Liver (tissue), 9 donors: Measurements from ENCODE around the gene ERMAP. TPM values are rescaled to one million over a fixed set of nuclear protein-coding genes. Genes with fewer than 3 reads are reported as not detected.

ENCODE experiments used
- DNase-seq: peaks from one replicate; pipeline ENCODE4 v3.0.0-alpha.2; 2017; ENCODE audit warnings: low spot score
- H3K27ac ChIP-seq, 2 donors: one replicate each; pipeline ENCODE4 v1.7.0; 2013; ENCODE audit warnings: inconsistent platforms in 2 of 2, low read length in 2 of 2, control low read depth in 1 of 2, low read depth in 1 of 2, mild to moderate bottlenecking in 1 of 2
- H3K27me3 ChIP-seq, 4 donors: one replicate each; pipeline versions ENCODE4 v1.6.1 to v1.7.0; 2013; ENCODE audit warnings: low read length in 3 of 4, inconsistent platforms in 1 of 4, mild to moderate bottlenecking in 1 of 4, moderate library complexity in 1 of 4; ENCODE audit not compliant: control insufficient read depth in 4 of 4, insufficient read depth in 4 of 4
- H3K36me3 ChIP-seq, 4 donors: one replicate each; pipeline versions ENCODE4 v1.6.1 to v1.7.0; 2013; ENCODE audit warnings: low read length in 3 of 4, mild to moderate bottlenecking in 3 of 4, low read depth in 1 of 4, moderate library complexity in 1 of 4; ENCODE audit not compliant: control insufficient read depth in 4 of 4, insufficient read depth in 3 of 4
- H3K4me1 ChIP-seq, 4 donors: one replicate each; pipeline versions ENCODE4 v1.6.1 to v1.7.0; 2013; ENCODE audit warnings: low read length in 3 of 4, mild to moderate bottlenecking in 3 of 4, moderate library complexity in 1 of 4; ENCODE audit not compliant: control insufficient read depth in 4 of 4, insufficient read depth in 4 of 4
- H3K4me3 ChIP-seq, 3 donors: one replicate each; pipeline versions ENCODE4 v1.6.1 to v1.7.0; 2013; ENCODE audit warnings: low read length in 3 of 3, control low read depth in 1 of 3, low read depth in 1 of 3, mild to moderate bottlenecking in 1 of 3
- H3K9ac ChIP-seq, 2 donors: one replicate each; pipeline ENCODE4 v1.7.0; 2013; ENCODE audit warnings: low read length in 2 of 2, mild to moderate bottlenecking in 2 of 2, moderate library complexity in 2 of 2, control low read depth in 1 of 2, low read depth in 1 of 2
- H3K9me3 ChIP-seq, 4 donors: one replicate each; pipeline versions ENCODE4 v1.6.1 to v1.7.0; 2013; ENCODE audit warnings: low read length in 3 of 4; ENCODE audit not compliant: control insufficient read depth in 4 of 4
- EGR1 ChIP-seq, 2 donors: IDR thresholded peaks; 2 replicates each; pipeline ENCODE4 v1.6.1; 2016 to 2018; ENCODE audit warnings: antibody characterized with exemption in 2 of 2, low read depth in 2 of 2
- GABPA ChIP-seq, 2 donors: IDR thresholded peaks in 1 of 2; conservative IDR thresholded peaks in 1 of 2; 2 replicates each; pipeline ENCODE4 v1.6.1; 2016; ENCODE audit warnings: antibody characterized with exemption in 2 of 2, mild to moderate bottlenecking in 1 of 2, moderate library complexity in 1 of 2
- HNF4A ChIP-seq, 2 donors: conservative IDR thresholded peaks; 2 replicates each; pipeline ENCODE4 v1.6.1; 2016; ENCODE audit warnings: antibody characterized with exemption in 2 of 2, mild to moderate bottlenecking in 2 of 2
- HNF4G ChIP-seq: IDR thresholded peaks from 2 replicates; pipeline ENCODE4 v1.6.1; 2016; ENCODE audit warnings: antibody characterized with exemption
- RAD21 ChIP-seq, 2 donors: IDR thresholded peaks; 2 replicates each; pipeline ENCODE4 v1.6.1; 2016; ENCODE audit warnings: antibody characterized with exemption in 2 of 2, mild to moderate bottlenecking in 2 of 2
- RXRA ChIP-seq, 2 donors: IDR thresholded peaks; 2 replicates each; pipeline ENCODE4 v1.6.1; 2017 to 2018; ENCODE audit warnings: antibody characterized with exemption in 2 of 2, mild to moderate bottlenecking in 1 of 2
- SP1 ChIP-seq: IDR thresholded peaks from 2 replicates; pipeline ENCODE4 v1.6.1; 2018; ENCODE audit warnings: antibody characterized with exemption, mild to moderate bottlenecking
- YY1 ChIP-seq: IDR thresholded peaks from 2 replicates; pipeline ENCODE4 v1.6.1; 2016; ENCODE audit warnings: antibody characterized with exemption, mild to moderate bottlenecking
- WGBS: extraction: QIAGEN DNeasy Blood & Tissue Kit; methylation state at CpG from one replicate; pipeline ENCODE4 v1.1.7; 2013; 5-methylcytosine and 5-hydroxymethylcytosine counted together
- polyA plus RNA-seq, 2 donors: library from polyadenylated mRNA; stranded (reverse) in 1 of 2; unstranded in 1 of 2; fragments of 200-250 nt in 1 of 2; fragments of >200 nt in 1 of 2; fragmentation: Nextera tagmentation in 1 of 2; extraction: Ambion mirVana in 1 of 2; gene quantifications; one replicate each; pipeline versions ENCODE4 v1.2.1 to v1.2.3, GENCODE V29; 2013 to 2015
- total RNA-seq, 2 donors: library from RNA; depleted of rRNA; stranded (reverse); fragments of >200 nt; gene quantifications; one replicate each; pipeline ENCODE4 v1.2.3, GENCODE V29; 2014
- TF ChIP-seq, protein P1 (sequence below): fragments of 150-350 bp; IDR thresholded peaks from 2 replicates; pipeline ENCODE4 v1.5.1; 2017; ENCODE audit warnings: improper control_type of control experiment, low read depth, low read length; ENCODE audit not compliant: missing input control
- TF ChIP-seq, protein P2 (sequence below): IDR thresholded peaks from 2 replicates; pipeline ENCODE4 v1.6.1; 2016; ENCODE audit warnings: antibody characterized with exemption
- TF ChIP-seq, protein P3 (sequence below): IDR thresholded peaks from 2 replicates; pipeline ENCODE4 v1.6.1; 2016; ENCODE audit warnings: antibody characterized with exemption, mild to moderate bottlenecking
- donor health status: healthy.
- donor health status: healthy.
- donor health status: healthy.
- donor health status: healthy.
- donor health status: healthy.

Gene ERMAP
- total and polyA plus RNA-seq, 4 donors = 3.9 to 96.9 (median 9.0) TPM

DNA sequence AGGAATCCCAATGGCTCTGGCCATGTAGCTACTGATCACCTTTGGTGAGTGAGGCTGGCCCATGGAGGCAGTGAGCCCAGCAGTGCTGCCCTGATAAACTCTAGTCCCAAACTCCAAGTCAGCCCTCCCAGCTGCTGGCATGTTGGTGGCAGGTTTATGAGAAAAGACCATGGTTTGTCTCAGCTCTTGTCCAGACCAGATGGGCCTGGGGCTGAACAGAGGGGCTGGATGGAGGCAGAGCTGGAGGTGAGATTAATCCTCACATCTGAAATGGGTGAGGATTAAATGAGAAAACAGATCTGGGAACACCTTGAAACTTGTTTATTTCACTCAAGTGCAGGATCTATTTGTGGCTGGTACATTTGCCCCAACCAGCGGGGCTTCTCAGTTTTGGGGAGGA is 28.9 kb upstream of the ERMAP start:
- Histone ChIP-seq H3K36me3 (peaks cover 0 to 4% (median 1%) of the 10 kb centered on the region in 4 donors), H3K27ac (no peak overlapping the region), H3K9me3 (no peaks in the 10 kb centered on the region), H3K4me3 (no peak overlapping the region), H3K9ac (no peak overlapping the region), H3K27me3 (no peaks in the 10 kb centered on the region), H3K4me1 (peaks cover 0 to 10% (median 2%) of the 10 kb centered on the region in 4 donors)
- TF ChIP-seq HNF4G (no peak), YY1 (no peak), SP1 (no peak), RAD21 (IDR thresholded peaks at IDR 0.05) (no peak), HNF4A (conservative IDR thresholded peaks at IDR 0.05) (no peak)
- TF ChIP-seq, protein P1, sequence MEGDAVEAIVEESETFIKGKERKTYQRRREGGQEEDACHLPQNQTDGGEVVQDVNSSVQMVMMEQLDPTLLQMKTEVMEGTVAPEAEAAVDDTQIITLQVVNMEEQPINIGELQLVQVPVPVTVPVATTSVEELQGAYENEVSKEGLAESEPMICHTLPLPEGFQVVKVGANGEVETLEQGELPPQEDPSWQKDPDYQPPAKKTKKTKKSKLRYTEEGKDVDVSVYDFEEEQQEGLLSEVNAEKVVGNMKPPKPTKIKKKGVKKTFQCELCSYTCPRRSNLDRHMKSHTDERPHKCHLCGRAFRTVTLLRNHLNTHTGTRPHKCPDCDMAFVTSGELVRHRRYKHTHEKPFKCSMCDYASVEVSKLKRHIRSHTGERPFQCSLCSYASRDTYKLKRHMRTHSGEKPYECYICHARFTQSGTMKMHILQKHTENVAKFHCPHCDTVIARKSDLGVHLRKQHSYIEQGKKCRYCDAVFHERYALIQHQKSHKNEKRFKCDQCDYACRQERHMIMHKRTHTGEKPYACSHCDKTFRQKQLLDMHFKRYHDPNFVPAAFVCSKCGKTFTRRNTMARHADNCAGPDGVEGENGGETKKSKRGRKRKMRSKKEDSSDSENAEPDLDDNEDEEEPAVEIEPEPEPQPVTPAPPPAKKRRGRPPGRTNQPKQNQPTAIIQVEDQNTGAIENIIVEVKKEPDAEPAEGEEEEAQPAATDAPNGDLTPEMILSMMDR = no peak
- TF ChIP-seq, protein P2, sequence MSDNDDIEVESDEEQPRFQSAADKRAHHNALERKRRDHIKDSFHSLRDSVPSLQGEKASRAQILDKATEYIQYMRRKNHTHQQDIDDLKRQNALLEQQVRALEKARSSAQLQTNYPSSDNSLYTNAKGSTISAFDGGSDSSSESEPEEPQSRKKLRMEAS = no peak
- 98% methylated on average over 1 of the region's 1 CpG for WGBS
- no peak for DNase-seq

DNA sequence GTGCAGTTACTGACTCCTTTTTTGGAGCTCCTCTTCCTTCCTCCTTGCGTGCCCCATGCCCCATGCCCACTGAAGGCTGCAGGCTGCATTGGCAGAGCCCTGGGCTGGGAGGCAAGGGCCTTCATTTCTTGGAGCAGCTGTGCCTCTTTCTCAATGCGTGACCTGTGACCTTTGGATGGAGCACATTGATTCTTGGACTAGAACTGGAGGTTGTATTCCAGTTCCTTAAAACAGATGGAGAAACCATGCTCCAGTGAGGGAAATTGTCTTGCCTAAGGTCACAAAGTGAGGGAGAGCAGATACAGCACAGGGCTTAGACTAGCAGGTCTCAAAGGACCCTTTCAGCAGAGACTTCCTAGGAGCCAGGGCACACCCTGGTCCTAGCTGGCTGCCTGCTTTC is 23.1 kb upstream of the ERMAP start:
- no peak for DNase-seq
- Histone ChIP-seq H3K27ac (no peak overlapping the region), H3K9me3 (no peaks in the 10 kb centered on the region), H3K4me1 (no peaks in the 10 kb centered on the region), H3K4me3 (no peak overlapping the region), H3K27me3 (no peaks in the 10 kb centered on the region), H3K9ac (no peak overlapping the region), H3K36me3 (no peaks in the 10 kb centered on the region)
- WGBS = 90% methylated on average over 2 of the region's 2 CpGs
- no peak for TF ChIP-seq GABPA (IDR thresholded peaks at IDR 0.05 in 1 of 2, conservative IDR thresholded peaks at IDR 0.05 in 1 of 2)

DNA sequence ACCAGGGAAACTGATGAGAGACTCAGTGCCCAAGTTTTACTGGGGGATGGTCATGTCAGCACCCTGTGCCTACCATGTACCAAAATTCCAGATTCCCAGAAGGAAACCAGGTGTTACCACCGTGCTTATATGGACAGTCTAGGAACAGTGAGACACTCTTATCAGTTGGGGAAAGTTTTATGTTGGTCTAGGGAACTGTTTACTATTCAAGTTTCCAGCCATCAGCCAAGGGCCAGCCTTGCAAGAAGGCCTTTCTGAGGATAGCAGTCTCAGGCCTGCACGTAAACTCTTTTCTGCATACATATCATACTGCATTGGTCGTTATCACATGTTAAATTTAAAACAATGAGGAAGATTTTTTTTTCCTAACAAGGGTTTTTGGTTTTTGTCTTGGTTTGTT is 19.5 kb upstream of the ERMAP start:
- no peak for DNase-seq
- H3K9me3 ChIP-seq = no peaks in the 10 kb centered on the region
- no peak overlapping the region for H3K4me3 ChIP-seq
- H3K36me3 ChIP-seq = no peaks in the 10 kb centered on the region
- H3K4me1 ChIP-seq = no peaks in the 10 kb centered on the region
- WGBS = 90% methylated on average over 3 of the region's 3 CpGs
- TF ChIP-seq RAD21 (IDR thresholded peaks at IDR 0.05) (no peak), RXRA (IDR thresholded peaks at IDR 0.05) (no peak), EGR1 (IDR thresholded peaks at IDR 0.05; ENCODE audit: low read depth in 2 of 2) (no peak)
- TF ChIP-seq, protein P3, sequence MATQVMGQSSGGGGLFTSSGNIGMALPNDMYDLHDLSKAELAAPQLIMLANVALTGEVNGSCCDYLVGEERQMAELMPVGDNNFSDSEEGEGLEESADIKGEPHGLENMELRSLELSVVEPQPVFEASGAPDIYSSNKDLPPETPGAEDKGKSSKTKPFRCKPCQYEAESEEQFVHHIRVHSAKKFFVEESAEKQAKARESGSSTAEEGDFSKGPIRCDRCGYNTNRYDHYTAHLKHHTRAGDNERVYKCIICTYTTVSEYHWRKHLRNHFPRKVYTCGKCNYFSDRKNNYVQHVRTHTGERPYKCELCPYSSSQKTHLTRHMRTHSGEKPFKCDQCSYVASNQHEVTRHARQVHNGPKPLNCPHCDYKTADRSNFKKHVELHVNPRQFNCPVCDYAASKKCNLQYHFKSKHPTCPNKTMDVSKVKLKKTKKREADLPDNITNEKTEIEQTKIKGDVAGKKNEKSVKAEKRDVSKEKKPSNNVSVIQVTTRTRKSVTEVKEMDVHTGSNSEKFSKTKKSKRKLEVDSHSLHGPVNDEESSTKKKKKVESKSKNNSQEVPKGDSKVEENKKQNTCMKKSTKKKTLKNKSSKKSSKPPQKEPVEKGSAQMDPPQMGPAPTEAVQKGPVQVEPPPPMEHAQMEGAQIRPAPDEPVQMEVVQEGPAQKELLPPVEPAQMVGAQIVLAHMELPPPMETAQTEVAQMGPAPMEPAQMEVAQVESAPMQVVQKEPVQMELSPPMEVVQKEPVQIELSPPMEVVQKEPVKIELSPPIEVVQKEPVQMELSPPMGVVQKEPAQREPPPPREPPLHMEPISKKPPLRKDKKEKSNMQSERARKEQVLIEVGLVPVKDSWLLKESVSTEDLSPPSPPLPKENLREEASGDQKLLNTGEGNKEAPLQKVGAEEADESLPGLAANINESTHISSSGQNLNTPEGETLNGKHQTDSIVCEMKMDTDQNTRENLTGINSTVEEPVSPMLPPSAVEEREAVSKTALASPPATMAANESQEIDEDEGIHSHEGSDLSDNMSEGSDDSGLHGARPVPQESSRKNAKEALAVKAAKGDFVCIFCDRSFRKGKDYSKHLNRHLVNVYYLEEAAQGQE = no peak
- no peak overlapping the region for H3K27ac ChIP-seq
- H3K9ac ChIP-seq = no peak overlapping the region
- no peaks in the 10 kb centered on the region for H3K27me3 ChIP-seq
